Activated naive CD8-positive, alpha-beta T cell (primary cell): ENCODE results near the gene CYP46A1.

Experiments used
- H3K27ac Mint-ChIP-seq: one replicate; pipeline ENCODE4 v1.8.0; 2021; ENCODE audit warnings: mixed read lengths
- H3K27me3 Mint-ChIP-seq: one replicate; pipeline ENCODE4 v1.8.0; 2021; ENCODE audit warnings: mixed read lengths
- H3K36me3 Mint-ChIP-seq: one replicate; pipeline ENCODE4 v1.8.0; 2021; ENCODE audit warnings: mixed read lengths
- H3K4me1 Mint-ChIP-seq: one replicate; pipeline ENCODE4 v1.8.0; 2021; ENCODE audit warnings: low read depth, mixed read lengths
- H3K4me3 Mint-ChIP-seq: one replicate; pipeline ENCODE4 v1.8.0; 2021; ENCODE audit warnings: mild to moderate bottlenecking, mixed read lengths
- H3K9me3 Mint-ChIP-seq: one replicate; pipeline ENCODE4 v1.8.0; 2021; ENCODE audit warnings: low read depth, mixed read lengths

The CYP46A1 gene

GRCh38 chr14:99675382-99675835, 8.7 kb upstream of the CYP46A1 start:
- Mint-ChIP-seq H3K4me1 (peaks cover 7% of the 10 kb centered on the region), H3K36me3 (no peaks in the 10 kb centered on the region), H3K27ac (no peak overlapping the region), H3K4me3 (peak overlapping the region; percentile 27), H3K9me3 (peaks cover 7% of the 10 kb centered on the region), H3K27me3 (no peaks in the 10 kb centered on the region)

DNA sequence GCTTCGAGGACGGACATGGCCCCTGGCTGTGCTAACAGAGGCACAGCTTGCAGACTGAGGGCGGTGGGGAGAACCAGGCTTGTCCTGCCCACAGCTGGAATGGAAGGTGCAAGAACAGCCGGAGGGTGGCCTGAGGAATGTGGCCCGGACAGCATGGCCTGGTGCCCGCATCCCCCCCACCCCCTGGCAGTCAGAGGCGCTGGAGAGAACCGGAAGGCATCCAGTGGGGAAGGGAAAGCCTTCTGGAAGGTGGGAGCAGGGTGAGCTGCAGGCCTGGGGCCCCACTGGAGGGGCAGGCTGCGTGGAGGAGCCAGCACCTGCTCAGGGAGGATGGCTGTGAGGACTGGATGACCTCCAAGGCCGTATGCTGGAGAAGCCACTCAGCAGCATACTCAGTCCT, 8.1 kb upstream of the CYP46A1 start:
- Mint-ChIP-seq H3K27ac (no peak overlapping the region), H3K36me3 (no peaks in the 10 kb centered on the region), H3K9me3 (peaks cover 7% of the 10 kb centered on the region), H3K4me3 (no peak overlapping the region), H3K4me1 (peaks cover 7% of the 10 kb centered on the region), H3K27me3 (no peaks in the 10 kb centered on the region)

GRCh38 chr14:99676657-99677056, 7.4 kb upstream of the CYP46A1 start:
- Mint-ChIP-seq H3K4me1 (peaks cover 7% of the 10 kb centered on the region), H3K9me3 (peaks cover 7% of the 10 kb centered on the region), H3K4me3 (no peak overlapping the region), H3K36me3 (no peaks in the 10 kb centered on the region), H3K27ac (no peak overlapping the region), H3K27me3 (no peaks in the 10 kb centered on the region)

DNA sequence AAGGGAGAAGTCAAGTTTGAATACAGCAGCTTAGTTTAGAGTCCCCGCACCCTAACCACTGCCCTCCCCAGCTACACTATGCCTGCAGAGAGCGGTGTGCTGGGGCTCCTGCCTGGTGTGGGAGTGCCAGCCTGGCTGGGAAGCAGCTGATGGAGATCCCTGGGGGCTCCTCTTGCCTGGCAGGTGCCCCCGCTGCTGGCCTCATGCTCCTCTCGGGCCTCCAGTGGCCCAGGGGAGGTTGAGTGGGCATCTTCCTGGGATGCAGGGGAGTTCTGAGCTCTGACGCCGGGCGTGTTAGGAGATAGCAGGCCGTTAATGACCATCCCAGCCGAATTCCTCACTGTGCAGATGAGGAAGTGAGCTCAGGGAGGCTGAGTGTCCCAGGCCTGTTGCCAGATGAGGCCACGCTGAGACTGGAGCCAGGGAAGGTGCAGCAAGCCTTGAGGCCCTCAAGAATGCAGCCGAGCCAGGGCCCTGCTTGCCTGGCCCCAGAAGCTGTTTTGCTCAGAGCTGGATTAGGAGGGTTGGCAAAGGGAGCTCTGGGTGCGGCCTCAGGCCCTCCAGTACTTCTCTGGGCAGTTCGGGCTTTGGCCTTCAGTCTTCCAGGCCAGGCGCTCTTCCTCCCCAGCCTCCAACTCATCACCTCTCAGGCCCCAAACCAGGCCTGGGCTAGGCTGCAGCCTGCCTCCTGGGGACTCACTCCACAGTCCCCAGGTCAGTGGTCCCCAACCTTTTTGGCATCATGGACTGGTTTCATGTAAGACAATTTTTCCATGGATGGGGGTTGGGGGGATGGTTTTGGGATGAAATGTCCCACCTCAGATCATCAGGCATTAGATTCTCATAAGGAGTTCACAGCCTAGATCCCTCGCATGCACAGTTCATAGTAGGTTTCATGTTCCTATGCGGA, 6.6 kb upstream of the CYP46A1 start:
- Mint-ChIP-seq H3K27me3 (no peaks in the 10 kb centered on the region), H3K27ac (no peak overlapping the region), H3K9me3 (peaks cover 7% of the 10 kb centered on the region), H3K36me3 (no peaks in the 10 kb centered on the region), H3K4me3 (no peak overlapping the region), H3K4me1 (peaks cover 6% of the 10 kb centered on the region)

GRCh38 chr14:99678198-99678597, 5.9 kb upstream of the CYP46A1 start:
- no peaks in the 10 kb centered on the region for H3K36me3 Mint-ChIP-seq
- H3K27me3 Mint-ChIP-seq = no peaks in the 10 kb centered on the region
- peaks cover 7% of the 10 kb centered on the region for H3K9me3 Mint-ChIP-seq
- no peak overlapping the region for H3K27ac Mint-ChIP-seq
- H3K4me1 Mint-ChIP-seq = peaks cover 9% of the 10 kb centered on the region
- no peak overlapping the region for H3K4me3 Mint-ChIP-seq

- no peaks in the 10 kb centered on the region for H3K36me3 Mint-ChIP-seq
- H3K4me3 Mint-ChIP-seq = no peak overlapping the region
- H3K9me3 Mint-ChIP-seq = peaks cover 7% of the 10 kb centered on the region
Measured at GRCh38 chr14:99679111-99679510, 5.0 kb upstream of the CYP46A1 start.

DNA sequence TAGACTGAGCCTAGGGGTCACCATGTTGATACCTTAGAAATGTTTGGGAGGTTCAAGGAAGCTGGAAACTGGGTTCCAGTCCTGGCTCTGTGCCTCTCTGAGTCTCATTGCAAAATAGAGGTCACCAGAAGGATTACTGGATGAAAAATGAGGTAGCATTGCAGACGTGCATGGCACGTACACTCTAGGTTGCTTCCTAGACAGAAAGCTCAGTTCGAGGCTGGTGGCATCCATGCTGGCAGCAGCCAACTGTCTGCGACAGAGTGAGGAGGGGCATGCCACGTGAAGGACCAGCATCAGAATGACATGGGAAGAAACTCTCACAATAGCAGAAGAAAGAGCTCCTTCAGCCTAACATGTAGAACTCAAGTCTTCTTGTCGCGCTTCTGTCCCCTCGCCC, 4.6 kb upstream of the CYP46A1 start:
- Mint-ChIP-seq H3K4me3 (no peak overlapping the region), H3K27me3 (no peaks in the 10 kb centered on the region), H3K36me3 (no peaks in the 10 kb centered on the region), H3K9me3 (peaks cover 7% of the 10 kb centered on the region), H3K4me1 (peaks cover 9% of the 10 kb centered on the region), H3K27ac (no peak overlapping the region)

More at GRCh38 chr14:99679111-99679510, 5.0 kb upstream of the CYP46A1 start:
- Mint-ChIP-seq H3K27ac (no peak overlapping the region), H3K4me1 (peaks cover 9% of the 10 kb centered on the region), H3K27me3 (no peaks in the 10 kb centered on the region)

- H3K36me3 Mint-ChIP-seq = no peaks in the 10 kb centered on the region
- H3K27me3 Mint-ChIP-seq = no peaks in the 10 kb centered on the region
- H3K27ac Mint-ChIP-seq = no peak overlapping the region
- H3K9me3 Mint-ChIP-seq = peaks cover 7% of the 10 kb centered on the region
- H3K4me3 Mint-ChIP-seq = no peak overlapping the region
- peaks cover 9% of the 10 kb centered on the region for H3K4me1 Mint-ChIP-seq
Measured at GRCh38 chr14:99679996-99680395, 4.1 kb upstream of the CYP46A1 start.

DNA sequence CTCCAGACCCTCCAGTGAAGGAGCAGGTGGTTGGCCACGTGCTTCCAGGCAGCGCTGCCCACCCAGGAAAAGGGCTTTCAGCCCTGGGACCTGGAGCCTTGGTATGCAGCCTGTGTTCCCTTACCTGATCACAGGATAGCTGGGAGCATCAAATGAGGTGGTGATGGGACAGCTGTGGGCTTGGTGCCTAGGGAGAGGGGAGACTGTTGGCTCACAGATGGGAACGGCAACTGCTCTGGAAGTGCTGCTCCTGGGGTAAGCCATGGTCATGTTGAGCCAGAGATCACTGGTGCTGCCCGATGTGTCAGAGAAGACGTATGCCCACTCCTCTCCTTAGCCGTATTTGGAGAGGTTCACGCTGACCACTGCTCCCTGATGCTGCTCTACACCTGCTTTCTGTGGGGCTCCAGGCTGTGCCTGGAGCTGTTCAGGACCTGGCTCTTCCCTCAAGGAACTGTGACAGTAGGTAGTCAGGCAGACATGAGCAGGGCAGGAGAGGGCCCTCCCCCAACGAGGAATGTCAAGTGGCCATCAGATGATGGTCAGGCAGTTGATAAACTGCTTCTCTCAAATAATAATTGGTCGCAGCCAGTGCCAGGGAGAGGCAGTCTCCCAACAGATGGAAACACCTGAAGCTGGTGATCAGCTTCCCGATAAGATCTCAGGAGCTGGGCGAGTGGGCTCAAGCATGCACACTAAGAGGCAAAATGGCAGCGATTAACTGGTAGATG, 2.8 kb upstream of the CYP46A1 start:
- no peaks in the 10 kb centered on the region for H3K27me3 Mint-ChIP-seq
- H3K4me1 Mint-ChIP-seq = peaks cover 8% of the 10 kb centered on the region
- H3K36me3 Mint-ChIP-seq = no peaks in the 10 kb centered on the region
- H3K27ac Mint-ChIP-seq = no peak overlapping the region
- H3K9me3 Mint-ChIP-seq = peaks cover 7% of the 10 kb centered on the region
- peak overlapping the region; percentile 38 for H3K4me3 Mint-ChIP-seq

DNA sequence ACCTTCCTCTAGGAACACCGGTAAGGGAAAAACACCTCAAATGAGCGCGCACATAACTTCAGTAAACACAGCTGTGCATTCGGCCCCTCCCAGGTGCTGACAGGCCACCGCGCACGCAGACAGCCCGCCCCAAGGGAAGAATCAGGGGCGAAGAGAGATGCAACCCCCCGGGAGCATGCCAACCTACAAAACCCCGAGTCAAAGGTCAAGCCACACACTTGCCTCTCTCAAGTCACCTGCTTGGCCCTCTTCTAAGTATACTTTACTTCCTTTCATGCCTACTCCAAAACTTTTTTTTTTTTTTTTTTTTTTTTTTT, 2.3 kb upstream of the CYP46A1 start:
- no peak overlapping the region for H3K27ac Mint-ChIP-seq
- no peaks in the 10 kb centered on the region for H3K27me3 Mint-ChIP-seq
- H3K4me1 Mint-ChIP-seq = peaks cover 4% of the 10 kb centered on the region
- H3K9me3 Mint-ChIP-seq = peaks cover 7% of the 10 kb centered on the region
- H3K4me3 Mint-ChIP-seq = peak overlapping the region; percentile 38
- no peaks in the 10 kb centered on the region for H3K36me3 Mint-ChIP-seq

GRCh38 chr14:99682809-99683618, 1.1 kb upstream of the CYP46A1 start:
- H3K27ac Mint-ChIP-seq = no peak overlapping the region
- peaks cover 7% of the 10 kb centered on the region for H3K4me1 Mint-ChIP-seq
- H3K36me3 Mint-ChIP-seq = no peaks in the 10 kb centered on the region
- H3K4me3 Mint-ChIP-seq = peak overlapping the region; percentile 90
- H3K9me3 Mint-ChIP-seq = peaks cover 7% of the 10 kb centered on the region
- H3K27me3 Mint-ChIP-seq = no peaks in the 10 kb centered on the region

GRCh38 chr14:99684410-99684934, 374 bp downstream of the CYP46A1 start:
- no peak overlapping the region for H3K27ac Mint-ChIP-seq
- no peak overlapping the region for H3K4me3 Mint-ChIP-seq
- H3K36me3 Mint-ChIP-seq = no peaks in the 10 kb centered on the region
- peaks cover 13% of the 10 kb centered on the region for H3K4me1 Mint-ChIP-seq
- no peaks in the 10 kb centered on the region for H3K9me3 Mint-ChIP-seq
- peaks cover 6% of the 10 kb centered on the region for H3K27me3 Mint-ChIP-seq

- Mint-ChIP-seq H3K27ac (no peak overlapping the region), H3K27me3 (peaks cover 12% of the 10 kb centered on the region)
Measured at GRCh38 chr14:99685151-99685591, 1.1 kb downstream of the CYP46A1 start.

DNA sequence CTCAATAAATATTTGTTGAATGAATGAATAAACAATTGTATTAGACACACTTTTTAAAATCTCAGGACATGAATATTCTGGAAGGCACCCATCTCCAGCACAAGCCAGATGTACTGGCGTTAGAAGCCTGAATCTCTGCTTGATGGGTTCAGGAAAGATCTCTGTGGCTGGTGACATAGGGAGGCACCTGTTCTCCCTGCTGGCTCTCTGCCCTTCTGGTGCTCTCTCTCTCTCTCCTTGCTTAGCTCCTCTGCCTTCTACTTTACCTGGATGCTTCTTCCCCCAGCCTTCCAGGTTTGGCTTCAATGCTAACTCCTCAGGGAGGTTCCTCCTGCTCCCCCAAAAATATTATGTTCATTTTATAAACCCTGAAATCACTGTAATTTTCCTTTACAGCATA, 1.5 kb downstream of the CYP46A1 start:
- Mint-ChIP-seq H3K36me3 (no peaks in the 10 kb centered on the region), H3K4me1 (peaks cover 13% of the 10 kb centered on the region), H3K9me3 (no peaks in the 10 kb centered on the region), H3K27me3 (peaks cover 14% of the 10 kb centered on the region), H3K4me3 (peak overlapping the region; percentile 70), H3K27ac (no peak overlapping the region)

More at GRCh38 chr14:99685151-99685591, 1.1 kb downstream of the CYP46A1 start:
- Mint-ChIP-seq H3K4me1 (peaks cover 13% of the 10 kb centered on the region), H3K4me3 (peak overlapping the region; percentile 70), H3K36me3 (no peaks in the 10 kb centered on the region), H3K9me3 (no peaks in the 10 kb centered on the region)
